MCF 10A (cell line): ENCODE data around the gene PDE3A. TPM values are rescaled to one million over a fixed set of nuclear protein-coding genes. Genes with fewer than 3 reads are reported as not detected.

Source experiments
- BruUV-seq: library from RNA; stranded (reverse); fragments of 400-500 nt; replicated peaks from 2 replicates; lab custom pipeline; 2021; lab: Mats Ljungman, UMichigan
- CTCF ChIA-PET: fragments of 300-600 bp; sonication (Branson Sonifier 250); formaldehyde crosslinking; extraction: SDS; loops from one replicate; lab custom pipeline; 2021; ENCODE audit warnings: antibody characterized with exemption, inconsistent platforms; lab: Yijun Ruan, JAX
- POLR2A ChIA-PET: fragments of 300-600, 350-650 bp; sonication (Branson Sonifier 250); formaldehyde crosslinking; extraction: SDS; loops from one replicate; lab custom pipeline; 2020; ENCODE audit warnings: antibody characterized with exemption, inconsistent platforms; lab: Yijun Ruan, JAX
- DNase-seq: peaks from one replicate; pipeline ENCODE4 v3.0.0-alpha.2; 2018; ENCODE audit not compliant: unreplicated experiment
- H3K27ac Mint-ChIP-seq: one replicate; pipeline ENCODE4 v1.8.0; 2022; ENCODE audit warnings: mild to moderate bottlenecking, low read depth, mixed read lengths; ENCODE audit not compliant: unreplicated experiment
- H3K27me3 Mint-ChIP-seq: one replicate; pipeline ENCODE4 v1.8.0; 2022; ENCODE audit warnings: mixed read lengths; ENCODE audit not compliant: insufficient read depth, unreplicated experiment
- H3K36me3 Mint-ChIP-seq: one replicate; pipeline ENCODE4 v1.8.0; 2022; ENCODE audit warnings: mild to moderate bottlenecking, moderate library complexity, mixed read lengths; ENCODE audit not compliant: insufficient read depth, unreplicated experiment
- H3K4me1 Mint-ChIP-seq: one replicate; pipeline ENCODE4 v1.8.0; 2022; ENCODE audit warnings: mixed read lengths; ENCODE audit not compliant: insufficient read depth, unreplicated experiment
- H3K4me3 Mint-ChIP-seq: one replicate; pipeline ENCODE4 v1.8.0; 2022; ENCODE audit warnings: mild to moderate bottlenecking, moderate library complexity, mixed read lengths; ENCODE audit not compliant: unreplicated experiment
- H3K9me3 Mint-ChIP-seq: one replicate; pipeline ENCODE4 v1.8.0; 2022; ENCODE audit warnings: mixed read lengths; ENCODE audit not compliant: unreplicated experiment
- intact Hi-C: fragments of 100-400 bp; cut with micrococcal nuclease; formaldehyde crosslinking; loops from 2 replicates; pipeline ENCODE4 v1.14.1; 2022
- total RNA-seq: library from RNA; stranded (reverse); gene quantifications from 2 replicates; pipeline ENCODE4 v1.2.3, GENCODE V29; 2022
- TF ChIP-seq, protein P1 (sequence below): fragments of 200-600 bp; IDR thresholded peaks from one replicate; pipeline ENCODE4 v1.8.0; 2022; ENCODE audit warnings: antibody characterized with exemption, mild to moderate bottlenecking; ENCODE audit not compliant: unreplicated experiment

PDE3A gene
- total RNA-seq, 1 experiment from 2014 or later, result not detected

DNA sequence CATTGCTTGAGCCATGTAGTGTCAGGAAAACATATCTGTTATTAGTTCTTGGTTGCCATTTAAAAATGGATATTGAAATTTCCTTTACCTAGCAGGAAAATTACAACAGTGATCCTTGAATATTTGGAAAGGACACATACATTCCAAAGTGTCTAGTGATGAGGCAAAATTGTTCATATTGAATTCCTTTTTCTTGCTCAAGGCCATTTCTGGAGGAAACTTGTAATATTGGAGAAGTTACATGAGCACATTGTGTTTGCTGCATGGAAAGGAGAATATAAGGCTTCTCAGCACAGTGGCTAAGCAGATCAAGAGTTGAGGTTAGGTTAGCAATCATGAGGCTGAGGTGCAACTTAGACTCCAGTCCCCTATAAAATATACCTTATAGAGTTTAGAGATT lies 121.9 kb downstream of the PDE3A start:
- peaks cover 6% of the 10 kb centered on the region for H3K4me1 Mint-ChIP-seq
- TF ChIP-seq, protein P1, sequence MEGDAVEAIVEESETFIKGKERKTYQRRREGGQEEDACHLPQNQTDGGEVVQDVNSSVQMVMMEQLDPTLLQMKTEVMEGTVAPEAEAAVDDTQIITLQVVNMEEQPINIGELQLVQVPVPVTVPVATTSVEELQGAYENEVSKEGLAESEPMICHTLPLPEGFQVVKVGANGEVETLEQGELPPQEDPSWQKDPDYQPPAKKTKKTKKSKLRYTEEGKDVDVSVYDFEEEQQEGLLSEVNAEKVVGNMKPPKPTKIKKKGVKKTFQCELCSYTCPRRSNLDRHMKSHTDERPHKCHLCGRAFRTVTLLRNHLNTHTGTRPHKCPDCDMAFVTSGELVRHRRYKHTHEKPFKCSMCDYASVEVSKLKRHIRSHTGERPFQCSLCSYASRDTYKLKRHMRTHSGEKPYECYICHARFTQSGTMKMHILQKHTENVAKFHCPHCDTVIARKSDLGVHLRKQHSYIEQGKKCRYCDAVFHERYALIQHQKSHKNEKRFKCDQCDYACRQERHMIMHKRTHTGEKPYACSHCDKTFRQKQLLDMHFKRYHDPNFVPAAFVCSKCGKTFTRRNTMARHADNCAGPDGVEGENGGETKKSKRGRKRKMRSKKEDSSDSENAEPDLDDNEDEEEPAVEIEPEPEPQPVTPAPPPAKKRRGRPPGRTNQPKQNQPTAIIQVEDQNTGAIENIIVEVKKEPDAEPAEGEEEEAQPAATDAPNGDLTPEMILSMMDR, result no peak

DNA sequence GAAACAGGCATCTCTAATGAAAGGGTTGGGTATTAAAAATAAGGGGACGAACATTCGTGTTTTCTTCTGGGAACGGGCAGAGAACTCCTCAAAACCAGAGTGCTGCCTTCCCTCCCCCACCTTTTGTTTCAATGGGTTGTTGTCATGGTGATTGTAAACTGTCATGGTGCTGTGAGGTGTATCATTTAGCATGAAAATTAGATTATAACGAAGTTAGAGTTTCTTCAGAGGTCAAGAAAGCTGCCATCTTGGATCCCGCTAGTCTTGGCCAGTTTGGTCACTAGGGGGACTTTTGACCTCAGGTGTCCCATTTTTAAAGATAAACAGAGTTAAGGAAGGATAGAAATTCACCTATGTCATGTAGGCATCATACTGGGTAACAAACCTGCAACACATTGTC lies 123.0 kb downstream of the PDE3A start:
- Mint-ChIP-seq H3K36me3 (no peaks in the 10 kb centered on the region), H3K27ac (no peak overlapping the region), H3K9me3 (no peaks in the 10 kb centered on the region), H3K4me3 (no peak overlapping the region), H3K4me1 (peaks cover 6% of the 10 kb centered on the region), H3K27me3 (peaks cover 35% of the 10 kb centered on the region)
- ChIA-PET CTCF (no interaction called here), POLR2A (no interaction called here)
- intact Hi-C loops, result no loop called here
- BruUV-seq, result no TSS peak
- DNase-seq, result no peak
- TF ChIP-seq, protein P1, result no peak

More for the DNA sequence above, 121.9 kb downstream of the PDE3A start:
- no peak overlapping the region for H3K27ac Mint-ChIP-seq
- peaks cover 26% of the 10 kb centered on the region for H3K27me3 Mint-ChIP-seq
- no TSS peak for BruUV-seq
- H3K4me3 Mint-ChIP-seq, result no peak overlapping the region
- no peaks in the 10 kb centered on the region for H3K36me3 Mint-ChIP-seq
- ChIA-PET CTCF (interaction anchor here (1.0 kb wide), 1 partner anchor 10 kb away, joined by 3 read pairs; no protein-coding TSS in a partner anchor), POLR2A (no interaction called here)
- H3K9me3 Mint-ChIP-seq, result no peaks in the 10 kb centered on the region
- no peak for DNase-seq
- intact Hi-C loops, result no loop called here

DNA sequence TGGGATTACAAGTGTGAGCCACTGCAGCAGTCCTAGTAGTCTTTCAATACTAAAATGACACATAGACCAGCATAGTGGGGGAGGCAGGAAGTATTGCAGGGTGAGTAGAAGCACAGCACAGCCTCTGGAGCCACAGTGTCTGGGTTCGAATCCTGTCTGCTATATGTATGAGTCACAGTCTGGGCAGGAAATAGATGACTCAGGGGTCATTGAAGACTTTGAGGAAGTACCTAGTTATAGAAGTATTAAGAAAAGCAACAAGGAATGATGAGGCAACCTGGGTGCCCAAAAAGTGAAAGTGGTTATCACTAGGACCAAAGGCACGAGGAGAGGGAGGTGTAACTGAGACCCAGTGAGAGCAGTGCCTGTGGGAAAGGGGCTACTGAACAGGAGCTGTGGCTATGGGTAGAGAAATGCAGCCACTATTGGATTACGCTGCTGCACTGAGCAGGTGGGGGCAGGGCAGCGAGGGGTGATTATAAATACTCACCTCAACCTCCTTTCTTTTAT lies 124.0 kb downstream of the PDE3A start:
- CTCF ChIA-PET, result interaction anchor here (0.6 to 1.2 kb wide), 2 partner anchors 13 to 66 kb away, joined by 3 read pairs; no protein-coding TSS in a partner anchor
- H3K4me3 Mint-ChIP-seq, result no peak overlapping the region
- POLR2A ChIA-PET, result no interaction called here
- no peak overlapping the region for H3K27ac Mint-ChIP-seq
- H3K9me3 Mint-ChIP-seq, result no peaks in the 10 kb centered on the region
- TF ChIP-seq, protein P1, result no peak
- H3K36me3 Mint-ChIP-seq, result no peaks in the 10 kb centered on the region
- no TSS peak for BruUV-seq
- intact Hi-C loops, result no loop called here
- DNase-seq, result peak; percentile 71
- H3K4me1 Mint-ChIP-seq, result peaks cover 6% of the 10 kb centered on the region
- peaks cover 41% of the 10 kb centered on the region for H3K27me3 Mint-ChIP-seq

DNA sequence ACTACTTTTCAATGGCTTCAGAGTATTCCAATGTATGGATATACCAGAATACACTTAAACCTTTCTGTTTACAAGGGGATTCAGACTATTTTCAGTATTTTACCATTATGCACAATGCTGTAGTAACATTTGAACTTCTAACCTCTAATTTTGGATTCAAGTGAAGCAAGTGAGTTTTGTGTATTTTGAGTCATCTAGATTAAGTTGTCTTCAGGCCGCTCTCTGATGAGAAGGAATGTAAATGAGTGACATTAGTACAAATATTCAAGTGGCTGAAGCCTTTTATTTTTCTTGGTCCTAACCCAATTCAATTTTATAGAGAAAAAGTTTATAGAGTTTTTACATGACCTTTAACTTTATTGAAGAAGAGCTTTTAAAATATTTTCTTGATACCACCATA lies 125.6 kb downstream of the PDE3A start:
- intact Hi-C loops, result no loop called here
- ChIA-PET CTCF (no interaction called here), POLR2A (no interaction called here)
- peaks cover 42% of the 10 kb centered on the region for H3K27me3 Mint-ChIP-seq
- BruUV-seq, result no TSS peak
- H3K36me3 Mint-ChIP-seq, result no peaks in the 10 kb centered on the region
- no peak overlapping the region for H3K27ac Mint-ChIP-seq
- H3K4me1 Mint-ChIP-seq, result peaks cover 6% of the 10 kb centered on the region
- DNase-seq, result no peak
- no peaks in the 10 kb centered on the region for H3K9me3 Mint-ChIP-seq
- H3K4me3 Mint-ChIP-seq, result no peak overlapping the region
- TF ChIP-seq, protein P1, result no peak
